Fibroblast of lung (primary cell): Measurements from ENCODE around the gene SEC24D.

Source experiments
- EZH2 ChIP-seq: IDR thresholded peaks from 2 replicates; pipeline ENCODE4 v1.5.1; 2012; ENCODE audit warnings: low read length, control low read depth, mild to moderate bottlenecking; ENCODE audit errors: missing control alignments
- TF ChIP-seq, protein P1 (sequence below), 2 donors: IDR thresholded peaks in 1 of 2; conservative IDR thresholded peaks in 1 of 2; 1 replicate in 1 of 2; 2 replicates in 1 of 2; pipeline ENCODE4 v1.5.1; 2011 to 2012; ENCODE audit warnings: low read length in 2 of 2, control low read depth in 1 of 2, inconsistent platforms in 1 of 2, low read depth in 1 of 2, mild to moderate bottlenecking in 1 of 2

GRCh38 chr4:118745357-118745756 lies 90.6 kb downstream of the SEC24D start:
- TF ChIP-seq, protein P1, sequence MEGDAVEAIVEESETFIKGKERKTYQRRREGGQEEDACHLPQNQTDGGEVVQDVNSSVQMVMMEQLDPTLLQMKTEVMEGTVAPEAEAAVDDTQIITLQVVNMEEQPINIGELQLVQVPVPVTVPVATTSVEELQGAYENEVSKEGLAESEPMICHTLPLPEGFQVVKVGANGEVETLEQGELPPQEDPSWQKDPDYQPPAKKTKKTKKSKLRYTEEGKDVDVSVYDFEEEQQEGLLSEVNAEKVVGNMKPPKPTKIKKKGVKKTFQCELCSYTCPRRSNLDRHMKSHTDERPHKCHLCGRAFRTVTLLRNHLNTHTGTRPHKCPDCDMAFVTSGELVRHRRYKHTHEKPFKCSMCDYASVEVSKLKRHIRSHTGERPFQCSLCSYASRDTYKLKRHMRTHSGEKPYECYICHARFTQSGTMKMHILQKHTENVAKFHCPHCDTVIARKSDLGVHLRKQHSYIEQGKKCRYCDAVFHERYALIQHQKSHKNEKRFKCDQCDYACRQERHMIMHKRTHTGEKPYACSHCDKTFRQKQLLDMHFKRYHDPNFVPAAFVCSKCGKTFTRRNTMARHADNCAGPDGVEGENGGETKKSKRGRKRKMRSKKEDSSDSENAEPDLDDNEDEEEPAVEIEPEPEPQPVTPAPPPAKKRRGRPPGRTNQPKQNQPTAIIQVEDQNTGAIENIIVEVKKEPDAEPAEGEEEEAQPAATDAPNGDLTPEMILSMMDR (conservative IDR thresholded peaks at IDR 0.05 in 1 of 2, IDR thresholded peaks at IDR 0.05 in 1 of 2; ENCODE audit: low read depth in 1 of 2, low read length in 2 of 2), result no peak
- TF ChIP-seq EZH2, result no peak
